GM12873 (cell line): ENCODE results near the gene PPP6C.

Experiments used
- CTCF ChIP-seq: IDR thresholded peaks from 2 replicates; pipeline ENCODE4 v1.5.1; 2012; ENCODE audit warnings: low read depth, mild to moderate bottlenecking, moderate library complexity, low read length, control low read depth; ENCODE audit not compliant: insufficient read depth; ENCODE audit errors: missing control alignments

PPP6C gene

DNA sequence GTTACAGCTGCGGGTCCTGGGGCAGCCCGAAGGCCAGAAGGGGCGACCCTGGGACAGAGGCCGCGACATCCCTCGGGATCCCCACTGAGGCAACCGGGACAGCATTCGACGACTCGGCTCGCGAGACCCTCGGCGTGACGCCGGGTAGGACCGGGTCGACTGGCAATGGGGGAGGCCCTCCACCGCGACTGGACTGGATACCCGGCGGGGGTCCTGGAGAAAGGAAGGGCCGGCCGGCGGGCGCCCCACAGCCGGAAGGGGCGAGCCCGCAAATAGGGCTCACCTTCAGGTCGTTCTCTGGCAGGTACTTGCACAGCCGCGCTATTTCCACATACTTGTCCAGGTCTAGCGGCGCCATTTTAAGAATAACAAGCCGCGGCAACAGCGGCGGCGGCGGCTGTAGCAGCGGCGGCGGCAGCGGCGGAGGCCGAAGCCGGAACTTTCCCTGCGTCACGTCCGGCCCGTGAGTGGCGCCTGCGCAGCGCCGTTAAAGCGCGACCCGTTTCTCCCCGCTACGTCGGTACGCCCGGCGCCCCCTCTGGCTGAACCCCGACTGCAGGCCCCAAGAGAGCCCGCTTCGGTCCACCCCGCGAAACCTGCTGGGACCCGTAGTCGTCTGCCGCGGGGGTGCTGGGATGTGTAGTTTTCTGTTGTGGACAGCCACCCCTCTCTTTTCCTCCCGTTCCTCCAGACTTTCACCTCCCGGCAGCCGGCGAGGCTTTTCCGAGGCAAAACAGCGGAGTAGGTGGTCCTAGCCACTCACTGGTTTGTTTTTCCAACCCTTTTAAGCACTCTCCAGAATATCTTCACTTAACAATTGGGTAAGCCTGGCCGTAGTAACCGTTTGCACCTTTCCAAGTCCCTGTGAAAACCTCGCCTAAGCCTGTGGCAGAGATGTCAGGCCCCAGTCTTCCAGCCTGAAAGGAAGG is at the start of gene PPP6C:
Gene PPP6C (minus strand): TSS at position 443 of the 929 bp plus-strand sequence. CDS start 85 bp downstream, at position 358.
- TF ChIP-seq CTCF: peak; percentile 68

- no peak for TF ChIP-seq CTCF
These were observed 49.4 kb upstream of the PPP6C start for GRCh38 chr9:125238915-125239446.

DNA sequence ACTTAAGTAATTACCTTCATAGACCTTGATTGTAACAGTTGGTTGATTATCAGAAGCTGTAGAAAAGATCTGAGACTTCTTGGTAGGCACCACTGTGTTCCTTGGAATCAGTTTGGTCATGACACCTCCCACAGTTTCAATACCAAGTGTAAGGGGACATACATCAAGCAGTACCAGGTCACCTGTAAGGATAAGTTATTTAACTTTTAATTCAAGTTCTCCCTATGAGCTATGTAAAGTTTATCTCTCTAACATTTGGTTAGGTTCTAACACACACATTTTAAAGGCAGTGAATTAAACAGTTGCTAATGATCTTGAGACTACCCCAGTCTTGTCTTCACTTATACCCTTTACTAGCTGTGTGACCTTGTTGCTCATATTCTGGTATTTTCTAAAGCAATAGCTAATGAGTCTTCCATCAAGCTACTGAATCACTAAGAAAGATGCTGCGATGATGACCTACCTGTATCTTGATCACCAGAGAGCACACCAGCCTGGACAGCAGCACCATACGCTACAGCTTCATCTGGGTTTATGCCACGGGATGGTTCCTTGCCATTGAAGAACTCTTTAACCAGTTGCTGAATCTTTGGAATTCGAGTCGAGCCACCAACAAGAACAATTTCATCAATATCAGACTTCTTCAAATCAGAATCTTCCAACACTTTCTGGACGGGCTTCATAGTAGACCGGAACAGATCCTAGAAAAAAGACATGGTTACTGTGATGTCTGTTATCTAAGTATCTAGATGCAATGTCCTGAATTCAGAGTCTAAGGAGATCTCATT is 48.7 kb upstream of the PPP6C start:
- TF ChIP-seq CTCF: no peak

GRCh38 chr9:125235804-125236519 is 46.4 kb upstream of the PPP6C start:
- TF ChIP-seq CTCF: no peak

- no peak for TF ChIP-seq CTCF
These were observed 44.1 kb upstream of the PPP6C start for GRCh38 chr9:125233678-125234077.

DNA sequence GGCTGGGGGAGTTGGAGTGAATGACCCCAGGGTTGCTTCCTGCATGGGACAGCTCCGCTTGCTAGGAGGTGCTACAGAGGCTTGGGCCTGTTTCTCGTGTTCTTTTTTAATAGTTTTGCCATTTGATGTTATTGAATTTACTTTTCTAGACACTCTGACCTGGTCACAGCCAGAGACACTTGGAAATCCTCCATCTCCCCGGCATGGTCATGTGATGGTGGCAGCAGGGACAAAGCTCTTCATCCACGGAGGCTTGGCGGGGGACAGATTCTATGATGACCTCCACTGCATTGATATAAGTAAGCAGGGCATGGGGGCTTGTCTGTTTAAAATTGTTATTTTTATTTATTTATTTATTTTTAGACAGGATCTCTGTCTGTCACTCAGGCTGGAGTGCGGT is 38.2 kb upstream of the PPP6C start:
- no peak for TF ChIP-seq CTCF
